HepG2 (cell line): Measurements from ENCODE around the gene NREP. TPM values are rescaled to one million over a fixed set of nuclear protein-coding genes. Genes with fewer than 3 reads are reported as not detected.

ENCODE experiments used
- ATF7-NPFF ChIP-seq: sonication (generic); formaldehyde crosslinking; IDR thresholded peaks from 2 replicates; pipeline ENCODE4 v1.8.1; 2023; ENCODE audit warnings: mild to moderate bottlenecking, low read depth, missing genetic modification reagents, moderate library complexity
- BRD4 ChIP-seq: sonication (generic); formaldehyde crosslinking; IDR thresholded peaks from 2 replicates; pipeline ENCODE4 v1.4.0; 2020; ENCODE audit warnings: missing genetic modification reagents
- CREB1 ChIP-seq, 2 experiments: fragments of 450-650 bp in 1 of 2; IDR thresholded peaks; 2 replicates each; pipeline ENCODE4 v1.6.1; 2016 to 2017; ENCODE audit warnings: control low read depth in 1 of 2, mild to moderate bottlenecking in 1 of 2, missing compliant biosample characterization in 1 of 2, missing genetic modification characterization in 1 of 2
- HNF1A ChIP-seq, 2 experiments: sonication (generic) in 1 of 2; formaldehyde crosslinking in 1 of 2; IDR thresholded peaks; 2 replicates each; pipeline versions ENCODE4 v1.4.0 to v1.6.1; 2016 to 2020; ENCODE audit warnings: borderline replicate concordance in 1 of 2, low read depth in 1 of 2, mild to moderate bottlenecking in 1 of 2, missing genetic modification reagents in 1 of 2
- KDM5A ChIP-seq: fragments of 200-600 bp; sonication (generic); IDR thresholded peaks from 2 replicates; pipeline ENCODE4 v1.7.0; 2018; ENCODE audit warnings: antibody characterized with exemption, mild to moderate bottlenecking, low read length, borderline replicate concordance
- KLF12 ChIP-seq: sonication (generic); formaldehyde crosslinking; IDR thresholded peaks from 2 replicates; pipeline ENCODE4 v1.4.0; 2020; ENCODE audit warnings: missing genetic modification reagents, borderline replicate concordance
- RFXANK ChIP-seq: IDR thresholded peaks from 2 replicates; pipeline ENCODE4 v1.6.1; 2016
- RXRA ChIP-seq: sonication (generic); formaldehyde crosslinking; IDR thresholded peaks from 2 replicates; pipeline ENCODE4 v1.5.1; 2020; ENCODE audit warnings: missing genetic modification reagents
- SRSF1 ChIP-seq: fragments of 200-400 bp; formaldehyde crosslinking; optimal IDR thresholded peaks from 2 replicates; pipeline ENCODE3; 2017; ENCODE audit warnings: mild to moderate bottlenecking, low read depth, low read length, moderate library complexity
- ZBTB38 ChIP-seq: sonication (generic); formaldehyde crosslinking; IDR thresholded peaks from 2 replicates; pipeline ENCODE4 v1.5.1; 2020; ENCODE audit warnings: mild to moderate bottlenecking, missing genetic modification reagents
- ZFY ChIP-seq: sonication (generic); formaldehyde crosslinking; IDR thresholded peaks from 2 replicates; pipeline ENCODE4 v1.4.0; 2020; ENCODE audit warnings: missing genetic modification reagents
- ZIK1 ChIP-seq: sonication (generic); formaldehyde crosslinking; IDR thresholded peaks from 2 replicates; pipeline ENCODE4 v1.5.0; 2020; ENCODE audit warnings: mild to moderate bottlenecking, low read depth, missing genetic modification reagents, borderline replicate concordance
- ZNF224 ChIP-seq: sonication (generic); formaldehyde crosslinking; IDR thresholded peaks from 2 replicates; pipeline ENCODE4 v1.5.0; 2020; ENCODE audit warnings: mild to moderate bottlenecking, missing genetic modification reagents
- ZNF230 ChIP-seq: sonication (generic); formaldehyde crosslinking; IDR thresholded peaks from 2 replicates; pipeline ENCODE4 v1.4.0; 2020; ENCODE audit warnings: mild to moderate bottlenecking, missing genetic modification reagents
- ZNF256 ChIP-seq: sonication (generic); formaldehyde crosslinking; conservative IDR thresholded peaks from 2 replicates; pipeline ENCODE4 v1.4.0; 2020; ENCODE audit warnings: missing genetic modification reagents
- ZNF317 ChIP-seq: sonication (generic); formaldehyde crosslinking; IDR thresholded peaks from 2 replicates; pipeline ENCODE4 v1.5.0; 2020; ENCODE audit warnings: mild to moderate bottlenecking, missing genetic modification reagents
- ZNF503 ChIP-seq: sonication (generic); formaldehyde crosslinking; IDR thresholded peaks from 2 replicates; pipeline ENCODE4 v1.4.0; 2020; ENCODE audit warnings: missing genetic modification reagents
- ZNF546 ChIP-seq: sonication (generic); formaldehyde crosslinking; conservative IDR thresholded peaks from 2 replicates; pipeline ENCODE4 v1.8.1; 2023; ENCODE audit warnings: mild to moderate bottlenecking, missing genetic modification reagents
- ZNF597 ChIP-seq: sonication (generic); formaldehyde crosslinking; IDR thresholded peaks from 2 replicates; pipeline ENCODE4 v1.5.0; 2020; ENCODE audit warnings: missing genetic modification reagents
- ZNF7 ChIP-seq: IDR thresholded peaks from 2 replicates; pipeline ENCODE4 v1.6.1; 2016; ENCODE audit warnings: missing biosample characterization, missing genetic modification reagents
- ZNF766 ChIP-seq: sonication (generic); formaldehyde crosslinking; IDR thresholded peaks from 2 replicates; pipeline ENCODE4 v1.5.0; 2020; ENCODE audit warnings: missing genetic modification reagents, borderline replicate concordance
- ZNF788 ChIP-seq: sonication (generic); formaldehyde crosslinking; IDR thresholded peaks from 2 replicates; pipeline ENCODE4 v1.5.0; 2020; ENCODE audit warnings: mild to moderate bottlenecking, missing genetic modification reagents, borderline replicate concordance
- polyA plus RNA-seq, 8 experiments: library from polyadenylated mRNA; depleted of rRNA in 3 of 8; stranded (reverse) in 7 of 8; unstranded in 1 of 8; fragments of >200 nt; fragmentation: Illumina TruSeq in 4 of 8; extraction: Trizol in 4 of 8; gene quantifications; 2 replicates each; pipeline versions ENCODE4 v1.2.1 to v1.2.3, GENCODE V29; 2011 to 2016; ENCODE audit warnings: low read depth in 4 of 8, missing spikeins in 1 of 8, mixed read lengths in 1 of 8; ENCODE audit not compliant: insufficient read depth in 1 of 8
- total RNA-seq, 5 experiments: library from RNA; depleted of rRNA; stranded (reverse); fragments of >200 nt; fragmentation: Illumina TruSeq; extraction: Trizol; gene quantifications; 2 replicates each; pipeline ENCODE4 v1.2.3, GENCODE V29; 2016; ENCODE audit warnings: low read depth in 1 of 5

Gene NREP
- total and polyA plus RNA-seq, 2 of the 13 experiments (the other 11 are each of a cell fraction or from before 2014, with no cell fraction given): 40.5 to 102 TPM

GRCh38 chr5:111757355-111758283 is 625 bp upstream of the NREP start (continued):
- peak; percentile 66; the same call in 1 of the 2 replicates for TF ChIP-seq ZNF317
- no peak for TF ChIP-seq ZNF597
- TF ChIP-seq ZNF256: no peak
- TF ChIP-seq KDM5A: 0 out of 2 replicates have a peak, but pooled peaks have one; percentile 38
- no peak for TF ChIP-seq ZIK1 (CRISPR knock-in tag)
- TF ChIP-seq KLF12: 0 out of 2 replicates have a peak, but pooled peaks have one; percentile 15
- TF ChIP-seq ZNF503: no peak
- no peak for TF ChIP-seq ZNF7 (CRISPR knock-in tag)
- TF ChIP-seq ZNF788: peak; percentile 71; the same call in 1 of the 2 replicates
- peak; percentile 82 for TF ChIP-seq ZFY (CRISPR knock-in tag)
- TF ChIP-seq ZNF546: no peak
- TF ChIP-seq ZNF230 (CRISPR knock-in tag): peak; percentile 85; the same call in 1 of the 2 replicates
- no peak for TF ChIP-seq ATF7-NPFF (CRISPR knock-in tag)
- no peak for TF ChIP-seq CREB1 (IDR thresholded peaks at IDR 0.05)
- TF ChIP-seq CREB1 (CRISPR knock-in tag; IDR thresholded peaks at IDR 0.05): no peak
- peak; percentile 61; the same call in 1 of the 2 replicates for TF ChIP-seq RXRA
- no peak for TF ChIP-seq RFXANK (CRISPR knock-in tag)
- TF ChIP-seq ZNF224: 0 out of 2 replicates have a peak, but pooled peaks have one; percentile 43
- peak; percentile 44; the same call in 1 of the 2 replicates for TF ChIP-seq ZNF766 (CRISPR knock-in tag)
- no peak for TF ChIP-seq HNF1A (IDR thresholded peaks at IDR 0.05; ENCODE audit: low read depth)
- peak; percentile 16; the same call in 1 of the 2 replicates for TF ChIP-seq HNF1A (CRISPR knock-in tag; IDR thresholded peaks at IDR 0.05; ENCODE audit: borderline replicate concordance)
- no peak; the same call in 1 of the 2 replicates for TF ChIP-seq ZBTB38 (CRISPR knock-in tag)
- TF ChIP-seq SRSF1: peak; percentile 41
- TF ChIP-seq BRD4 (CRISPR knock-in tag): peak; percentile 12; the same call in 1 of the 2 replicates
